ENCODE data around the gene RPA3. TPM values are rescaled to one million over a fixed set of nuclear protein-coding genes. Genes with fewer than 3 reads are reported as not detected.

RPA3 gene
- total and polyA plus RNA-seq, 9 of the 15 experiments (the other 6 are each of a cell fraction or from before 2014, with no cell fraction given): 68.5 to 265 (median 125) TPM

- no peaks in the 10 kb centered on the region for H3K27me3 ChIP-seq (ENCODE audit: control insufficient read depth in 2 of 2, insufficient read depth in 2 of 2, low read length in 2 of 2)
- ATAC-seq (no peak), FAIRE-seq (no peak), DNase-seq (ENCODE audit: extremely low read depth in 1 of 4, low spot score in 3 of 4) (no peak)
- H3K9me1 ChIP-seq (ENCODE audit: control insufficient read depth, insufficient read depth, low read length): no peaks in the 10 kb centered on the region
- POLR2A ChIA-PET: no interaction called here
- BruUV-seq (replicated peaks): no TSS peak
- CTCF ChIA-PET (ENCODE audit: low intra/inter-chr PET ratio): no interaction called here
- in situ Hi-C loops (cut with MboI) (no loop called here), intact Hi-C loops (cut with micrococcal nuclease) (no loop called here)
- WGBS (ENCODE audit: insufficient coverage, low coverage, missing lambda C conversion rate): 23% methylated on average over 1 of the region's 1 CpG
- no peak overlapping the region for H3K27ac ChIP-seq (ENCODE audit: extremely low read depth, low read depth, low read length)
- no peaks in the 10 kb centered on the region; the same call in 2 of the 3 replicates for H3K36me3 ChIP-seq (ENCODE audit: control insufficient read depth, insufficient read depth, low read length)
- TF ChIP-seq NFE2 (IDR thresholded peaks at IDR 0.05; ENCODE audit: low read depth) (no peak), ERF (CRISPR knock-in tag; IDR thresholded peaks at IDR 0.05) (no peak), BCLAF1 (IDR thresholded peaks at IDR 0.05; ENCODE audit: borderline replicate concordance in 1 of 2, control insufficient read depth in 1 of 2, low read depth in 2 of 2, low read length in 1 of 2) (no peak), ZNF778 (CRISPR knock-in tag; IDR thresholded peaks at IDR 0.05) (no peak), MIER1 (IDR thresholded peaks at IDR 0.05; ENCODE audit: low read depth) (no peak)
- H3K4me1 ChIP-seq (replicated peaks in 1 of 2; ENCODE audit: control insufficient read depth in 2 of 2, insufficient read depth in 2 of 2, low read length in 2 of 2): no peaks in the 10 kb centered on the region
- H4K20me1 ChIP-seq (replicated peaks; ENCODE audit: control insufficient read depth, insufficient read depth, low read length): no peaks in the 10 kb centered on the region
- no peaks in the 10 kb centered on the region for H3K79me2 ChIP-seq (ENCODE audit: control insufficient read depth, insufficient read depth, low read length)
- no peak overlapping the region for H2AFZ ChIP-seq (ENCODE audit: low read depth, low read length)
- no peaks in the 10 kb centered on the region; the same call in 1 of the 2 replicates for H3K9me3 ChIP-seq (replicated peaks; ENCODE audit: control insufficient read depth, insufficient read depth, low read depth, low read length)
- H3K9ac ChIP-seq (ENCODE audit: insufficient read depth in 1 of 2, low read depth in 2 of 2, low read length in 2 of 2): no peak overlapping the region
- H3K4me3 ChIP-seq: no peak overlapping the region
- no peak overlapping the region for H3K4me2 ChIP-seq (ENCODE audit: insufficient read depth, low read length)
Observed at GRCh38 chr7:7628476-7628875, 89.9 kb downstream of the RPA3 start.
